Activated T-helper 1 cell treated with anti-CD3 and anti-CD28 coated beads, Interleukin-2, amount 50 U/mL, for 16 hours (primary cell): ENCODE results near the gene TASL.
"Not testable (repeated sequence)": the region's sequence is repeated elsewhere in the genome, so short reads cannot be mapped to it uniquely, and the experiment has no call there.

Experiments used
- DNase-seq, 2 donors: peaks; one replicate each; pipeline ENCODE4 v3.0.0-alpha.2; 2020; ENCODE audit warnings: low read depth in 1 of 2, low spot score in 1 of 2

TASL gene

GRCh38 chrX:30577362-30577991 lies at the start of gene TASL:
Gene TASL (minus strand): TSS chrX:30577766. CDS start chrX:30560355, 17,411 bp downstream.
- DNase-seq: no peak

GRCh38 chrX:30626402-30626801 lies 48.8 kb upstream of the TASL start:
- DNase-seq: no peak

GRCh38 chrX:30622361-30622760 lies 44.8 kb upstream of the TASL start:
- DNase-seq: no peak

- no peak for DNase-seq
Measured at GRCh38 chrX:30620980-30621618, 43.5 kb upstream of the TASL start.

- no peak for DNase-seq
Measured at GRCh38 chrX:30620125-30620524, 42.6 kb upstream of the TASL start.

GRCh38 chrX:30618160-30618765 lies 40.7 kb upstream of the TASL start:
- no peak for DNase-seq

- DNase-seq: no peak
Measured at GRCh38 chrX:30615229-30615628, 37.7 kb upstream of the TASL start.

GRCh38 chrX:30613721-30614120 lies 36.2 kb upstream of the TASL start:
- DNase-seq: no peak

- DNase-seq: no peak
Measured at GRCh38 chrX:30612250-30612655, 34.7 kb upstream of the TASL start.

- DNase-seq: no peak
Measured at GRCh38 chrX:30610026-30610425, 32.5 kb upstream of the TASL start.

- DNase-seq: no peak
Measured at GRCh38 chrX:30607155-30607554, 29.6 kb upstream of the TASL start.

GRCh38 chrX:30600269-30601176 lies 23.0 kb upstream of the TASL start:
- not testable (repeated sequence) for DNase-seq

GRCh38 chrX:30597216-30598012 lies 19.8 kb upstream of the TASL start:
- no peak for DNase-seq

- DNase-seq: no peak
Measured at GRCh38 chrX:30593440-30594200, 16.1 kb upstream of the TASL start.

GRCh38 chrX:30592831-30593230 lies 15.3 kb upstream of the TASL start:
- no peak for DNase-seq

GRCh38 chrX:30590368-30590767 lies 12.8 kb upstream of the TASL start:
- DNase-seq: no peak

- no peak for DNase-seq
Measured at GRCh38 chrX:30589146-30589888, 11.8 kb upstream of the TASL start.

GRCh38 chrX:30586516-30586915 lies 8.9 kb upstream of the TASL start:
- DNase-seq: no peak

GRCh38 chrX:30582664-30583063 lies 5.1 kb upstream of the TASL start:
- no peak for DNase-seq
